Measurements from ENCODE around the gene GRN. TPM values are rescaled to one million over a fixed set of nuclear protein-coding genes. Genes with fewer than 3 reads are reported as not detected.

The GRN gene
- total RNA-seq, 4 donors from 2014 or later, result 546 to 1,119 (median 694) TPM

DNA sequence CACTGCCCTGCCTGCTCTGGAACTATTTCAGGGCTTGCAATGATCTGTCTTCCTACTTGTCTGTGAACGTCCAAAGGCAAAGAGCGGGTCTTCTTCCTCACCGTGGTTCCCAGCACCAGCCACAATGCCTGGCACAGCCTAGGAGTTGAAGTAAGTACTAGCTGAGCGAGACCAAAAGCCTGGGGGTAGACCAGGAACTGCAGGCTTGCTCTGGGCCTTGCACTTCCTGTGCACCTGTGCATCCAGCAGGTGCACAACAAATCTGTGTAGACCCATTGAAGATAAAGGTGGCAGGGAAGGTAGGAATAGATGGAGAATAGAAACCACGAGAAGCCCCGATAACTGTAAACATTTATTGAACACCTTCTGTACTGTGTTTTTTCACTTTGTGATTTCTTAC, 13.9 kb downstream of the GRN start:
- 58 to 62% methylated on average over 2 to 6 of the region's 6 CpGs for WGBS, 2 donors (ENCODE audit: low coverage in 1 of 2)
- peaks cover 31% of the 10 kb centered on the region for H3K27me3 ChIP-seq

DNA sequence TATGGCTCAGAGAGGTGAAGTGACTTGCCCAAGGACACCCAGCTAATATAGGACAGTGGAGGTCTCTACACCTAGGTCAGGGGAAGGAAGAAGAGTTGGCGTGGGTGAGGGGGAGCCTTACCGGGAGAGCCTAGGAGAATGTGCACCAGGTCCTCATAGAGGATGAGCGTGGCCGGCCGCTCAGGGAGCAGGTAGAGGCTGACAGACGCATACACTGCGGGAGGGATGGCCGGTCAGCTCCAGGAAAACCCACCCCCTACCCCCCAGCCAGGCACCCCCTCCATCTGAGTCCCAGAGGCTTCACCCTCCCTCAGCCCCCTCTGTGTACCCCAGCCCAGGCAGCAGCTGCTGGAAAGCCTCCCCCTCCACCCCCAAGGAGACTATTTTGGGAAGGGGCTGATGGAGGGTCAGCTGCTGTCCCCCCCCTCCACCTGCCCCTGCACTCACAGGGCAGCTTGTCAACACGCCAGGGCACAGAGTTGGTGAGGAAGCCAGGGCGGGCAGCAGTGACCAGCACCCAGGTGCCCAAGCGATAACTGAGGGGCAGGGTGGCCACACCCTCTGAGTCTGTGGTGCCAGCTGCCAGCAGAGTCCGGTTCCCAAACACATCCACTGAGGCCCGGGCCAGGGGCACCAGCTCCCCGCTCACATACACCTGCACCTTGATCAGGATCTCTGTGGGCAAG, 14.5 kb downstream of the GRN start:
- Histone ChIP-seq H3K4me3 (no peak overlapping the region), H3K36me3 (no peaks in the 10 kb centered on the region), H3K27me3 (peaks cover 31% of the 10 kb centered on the region), H3K4me1 (peaks cover 0 to 13% (median 5%) of the 10 kb centered on the region in 4 donors), H3K27ac (no peak overlapping the region), H3K9me3 (no peaks in the 10 kb centered on the region)
- WGBS, 2 donors (ENCODE audit: low coverage in 1 of 2), result 58 to 69% methylated on average over 2 to 14 of the region's 14 CpGs
- no peak for DNase-seq
- intact Hi-C loops (cut with DNase I; ENCODE audit: low total_unique reads), result no loop called here
- TF ChIP-seq, protein P1, sequence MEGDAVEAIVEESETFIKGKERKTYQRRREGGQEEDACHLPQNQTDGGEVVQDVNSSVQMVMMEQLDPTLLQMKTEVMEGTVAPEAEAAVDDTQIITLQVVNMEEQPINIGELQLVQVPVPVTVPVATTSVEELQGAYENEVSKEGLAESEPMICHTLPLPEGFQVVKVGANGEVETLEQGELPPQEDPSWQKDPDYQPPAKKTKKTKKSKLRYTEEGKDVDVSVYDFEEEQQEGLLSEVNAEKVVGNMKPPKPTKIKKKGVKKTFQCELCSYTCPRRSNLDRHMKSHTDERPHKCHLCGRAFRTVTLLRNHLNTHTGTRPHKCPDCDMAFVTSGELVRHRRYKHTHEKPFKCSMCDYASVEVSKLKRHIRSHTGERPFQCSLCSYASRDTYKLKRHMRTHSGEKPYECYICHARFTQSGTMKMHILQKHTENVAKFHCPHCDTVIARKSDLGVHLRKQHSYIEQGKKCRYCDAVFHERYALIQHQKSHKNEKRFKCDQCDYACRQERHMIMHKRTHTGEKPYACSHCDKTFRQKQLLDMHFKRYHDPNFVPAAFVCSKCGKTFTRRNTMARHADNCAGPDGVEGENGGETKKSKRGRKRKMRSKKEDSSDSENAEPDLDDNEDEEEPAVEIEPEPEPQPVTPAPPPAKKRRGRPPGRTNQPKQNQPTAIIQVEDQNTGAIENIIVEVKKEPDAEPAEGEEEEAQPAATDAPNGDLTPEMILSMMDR (IDR thresholded peaks at IDR 0.05), result no peak
- TF ChIP-seq EP300 (IDR thresholded peaks at IDR 0.05; ENCODE audit: low read depth) (no peak), POLR2A (IDR thresholded peaks at IDR 0.05) (no peak), POLR2AphosphoS5 (IDR thresholded peaks at IDR 0.05) (no peak)
- in situ Hi-C loops (cut with MboI; ENCODE audit: low pct_ligation_motif_present in 1 of 4, low pct_unique_long_range_greater_than_20kb in 1 of 4, low sequenced_read_pairs in 3 of 4), result no loop called here

More for the DNA sequence above, 13.9 kb downstream of the GRN start:
- TF ChIP-seq POLR2AphosphoS5 (IDR thresholded peaks at IDR 0.05), result no peak
- Histone ChIP-seq H3K4me1 (peaks cover 0 to 12% (median 6%) of the 10 kb centered on the region in 4 donors), H3K36me3 (no peaks in the 10 kb centered on the region), H3K27ac (no peak overlapping the region), H3K9me3 (no peaks in the 10 kb centered on the region), H3K4me3 (no peak overlapping the region)
- in situ Hi-C loops (cut with MboI; ENCODE audit: low pct_ligation_motif_present in 1 of 4, low pct_unique_long_range_greater_than_20kb in 1 of 4, low sequenced_read_pairs in 3 of 4) (no loop called here), intact Hi-C loops (cut with DNase I; ENCODE audit: low total_unique reads) (no loop called here)
- no peak for DNase-seq

DNA sequence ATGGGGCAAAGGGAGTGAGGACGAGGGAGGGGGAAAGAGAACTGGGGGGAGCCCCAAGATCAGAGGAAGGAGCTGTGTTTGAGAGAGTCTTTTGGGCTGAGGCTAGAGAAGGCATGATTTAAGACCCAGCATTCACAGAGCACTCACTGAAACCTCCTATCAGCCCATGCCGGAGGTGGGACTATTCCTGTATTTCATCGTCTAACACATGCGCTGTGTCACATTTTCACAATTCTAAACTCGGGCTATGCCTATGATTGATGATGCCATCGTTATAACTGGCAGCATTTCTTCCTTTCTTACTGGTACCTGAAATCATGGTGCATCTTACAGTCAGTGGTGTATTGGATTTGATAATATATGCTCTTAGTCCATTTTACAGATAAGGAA, 15.0 kb downstream of the GRN start:
- H3K36me3 ChIP-seq, result no peaks in the 10 kb centered on the region
- peaks cover 0 to 13% (median 4%) of the 10 kb centered on the region in 4 donors for H3K4me1 ChIP-seq
- intact Hi-C loops (cut with DNase I; ENCODE audit: low total_unique reads), result no loop called here
- no peaks in the 10 kb centered on the region for H3K9me3 ChIP-seq
- H3K27ac ChIP-seq, result no peak overlapping the region
- WGBS, 2 donors (ENCODE audit: low coverage in 1 of 2), result 48 to 61% methylated on average over 4 to 6 of the region's 6 CpGs
- H3K27me3 ChIP-seq, result peaks cover 30% of the 10 kb centered on the region
- DNase-seq, result no peak
- no peak for TF ChIP-seq EP300 (IDR thresholded peaks at IDR 0.05; ENCODE audit: low read depth)
- no peak overlapping the region for H3K4me3 ChIP-seq
- in situ Hi-C loops (cut with MboI; ENCODE audit: low pct_ligation_motif_present in 1 of 4, low pct_unique_long_range_greater_than_20kb in 1 of 4, low sequenced_read_pairs in 3 of 4), result no loop called here

DNA sequence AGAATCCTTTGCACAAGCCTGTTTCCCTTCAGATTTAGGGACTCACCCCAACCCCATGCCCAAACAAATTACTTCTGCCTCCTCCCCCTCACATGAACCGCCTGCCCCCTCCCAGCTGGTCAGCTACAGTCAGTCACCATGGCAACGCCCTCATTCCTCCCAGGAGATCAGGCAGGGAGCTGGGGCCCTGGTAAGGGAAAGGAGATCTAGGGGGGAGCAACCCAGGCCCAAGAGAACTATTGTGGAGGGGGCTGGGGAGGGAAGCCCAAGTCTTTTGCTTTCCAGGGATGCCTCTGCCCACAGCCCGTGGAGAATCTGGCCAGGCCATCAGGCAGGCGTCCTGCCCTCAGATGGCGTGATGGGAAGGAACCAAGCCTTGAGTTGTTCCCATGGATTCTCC, 15.7 kb downstream of the GRN start:
- peaks cover 29% of the 10 kb centered on the region for H3K27me3 ChIP-seq

More for the DNA sequence above, 15.7 kb downstream of the GRN start:
- Histone ChIP-seq H3K4me1 (peaks cover 0 to 13% (median 4%) of the 10 kb centered on the region in 4 donors), H3K36me3 (no peaks in the 10 kb centered on the region), H3K4me3 (no peak overlapping the region), H3K9me3 (no peaks in the 10 kb centered on the region), H3K27ac (no peak overlapping the region)
- intact Hi-C loops (cut with DNase I; ENCODE audit: low total_unique reads) (no loop called here), in situ Hi-C loops (cut with MboI; ENCODE audit: low pct_ligation_motif_present in 1 of 4, low pct_unique_long_range_greater_than_20kb in 1 of 4, low sequenced_read_pairs in 3 of 4) (no loop called here)
- 53% methylated on average over 5 of the region's 5 CpGs; no CpG with 5 or more reads in 1 of the 2 donors for WGBS, 2 donors (ENCODE audit: low coverage in 1 of 2)
- no peak for TF ChIP-seq EP300 (IDR thresholded peaks at IDR 0.05; ENCODE audit: low read depth)
- TF ChIP-seq POLR2A (IDR thresholded peaks at IDR 0.05), result no peak
- no peak for TF ChIP-seq POLR2AphosphoS5 (IDR thresholded peaks at IDR 0.05)
- TF ChIP-seq, protein P1 (IDR thresholded peaks at IDR 0.05), result no peak
- no peak for DNase-seq
